K562 treated with DMSO at 1 percent for 24 hours (cell line): Measurements from ENCODE around the gene CDRT15L2. TPM values are rescaled to one million over a fixed set of nuclear protein-coding genes. Genes with fewer than 3 reads are reported as not detected.

Source experiments
- total RNA-seq: library from RNA; unstranded; fragments of 300-600 nt; gene quantifications from 2 replicates; pipeline ENCODE4 v1.2.3, GENCODE V29; 2022; ENCODE audit warnings: low read depth; ENCODE audit not compliant: insufficient read depth

CDRT15L2 gene
- total RNA-seq: not detected in 2 replicates

GRCh38 chr17:20579424-20579823 lies at the start of gene CDRT15L2:
CDRT15L2 (plus strand) TSS chr17:20579724; CDS start chr17:20579744, 20 bp downstream.

Other genes with a start within 250 kb of the CDRT15L2 start
- gene LGALS9B, start 112.2 kb upstream of the CDRT15L2 start, total RNA-seq: not detected in 2 replicates